Retinal pigment epithelial cell (primary cell): ENCODE measurements around the gene MAPK12.
A peak's percentile ranks its signal among the peaks of the same experiment; 100 is the strongest.

ENCODE experiments used
- DNase-seq: peaks from one replicate; pipeline ENCODE4 v3.0.0-alpha.2; 2010; ENCODE audit warnings: low read depth
- H3K4me3 ChIP-seq: 2 replicates; pipeline ENCODE4 v1.5.1; 2011; ENCODE audit warnings: mild to moderate bottlenecking, low read length, control low read depth, moderate library complexity
- TF ChIP-seq, protein P1 (sequence below): conservative IDR thresholded peaks from 2 replicates; pipeline ENCODE4 v1.5.1; 2011; ENCODE audit warnings: low read depth, low read length, control low read depth, inconsistent platforms

The MAPK12 gene

GRCh38 chr22:50213263-50213662, 48.2 kb downstream of the MAPK12 start:
- no peak overlapping the region for H3K4me3 ChIP-seq
- TF ChIP-seq, protein P1, sequence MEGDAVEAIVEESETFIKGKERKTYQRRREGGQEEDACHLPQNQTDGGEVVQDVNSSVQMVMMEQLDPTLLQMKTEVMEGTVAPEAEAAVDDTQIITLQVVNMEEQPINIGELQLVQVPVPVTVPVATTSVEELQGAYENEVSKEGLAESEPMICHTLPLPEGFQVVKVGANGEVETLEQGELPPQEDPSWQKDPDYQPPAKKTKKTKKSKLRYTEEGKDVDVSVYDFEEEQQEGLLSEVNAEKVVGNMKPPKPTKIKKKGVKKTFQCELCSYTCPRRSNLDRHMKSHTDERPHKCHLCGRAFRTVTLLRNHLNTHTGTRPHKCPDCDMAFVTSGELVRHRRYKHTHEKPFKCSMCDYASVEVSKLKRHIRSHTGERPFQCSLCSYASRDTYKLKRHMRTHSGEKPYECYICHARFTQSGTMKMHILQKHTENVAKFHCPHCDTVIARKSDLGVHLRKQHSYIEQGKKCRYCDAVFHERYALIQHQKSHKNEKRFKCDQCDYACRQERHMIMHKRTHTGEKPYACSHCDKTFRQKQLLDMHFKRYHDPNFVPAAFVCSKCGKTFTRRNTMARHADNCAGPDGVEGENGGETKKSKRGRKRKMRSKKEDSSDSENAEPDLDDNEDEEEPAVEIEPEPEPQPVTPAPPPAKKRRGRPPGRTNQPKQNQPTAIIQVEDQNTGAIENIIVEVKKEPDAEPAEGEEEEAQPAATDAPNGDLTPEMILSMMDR, result no peak

DNA sequence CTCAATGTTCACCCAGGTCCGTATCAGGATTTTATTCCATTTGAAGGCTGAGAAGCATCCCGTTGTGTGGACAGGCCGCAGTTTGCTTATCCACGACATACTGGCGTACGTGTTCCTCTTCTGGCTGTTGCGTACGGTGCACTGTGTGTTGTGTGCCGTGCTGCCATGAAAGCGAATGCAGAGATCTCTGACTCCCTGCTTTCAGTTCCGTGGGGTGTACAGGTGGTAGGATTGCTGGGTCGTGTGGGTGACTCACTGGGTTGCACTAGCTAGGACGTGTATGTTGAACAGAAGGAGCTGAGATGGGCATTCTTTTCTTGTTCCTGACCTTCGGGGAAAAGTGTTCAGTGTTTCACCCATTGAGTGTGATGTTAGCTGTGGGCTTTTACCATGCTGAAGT, 50.3 kb downstream of the MAPK12 start:
- TF ChIP-seq, protein P1, result no peak
- DNase-seq, result no peak

More at GRCh38 chr22:50213263-50213662, 48.2 kb downstream of the MAPK12 start:
- no peak for DNase-seq

GRCh38 chr22:50210378-50211139, 50.9 kb downstream of the MAPK12 start:
- DNase-seq, result no peak
- TF ChIP-seq, protein P1, result no peak
- H3K4me3 ChIP-seq, result no peak overlapping the region

More for the DNA sequence above, 50.3 kb downstream of the MAPK12 start:
- H3K4me3 ChIP-seq, result no peak overlapping the region

GRCh38 chr22:50209893-50210292, 51.6 kb downstream of the MAPK12 start:
- no peak for DNase-seq
- no peak overlapping the region for H3K4me3 ChIP-seq
- TF ChIP-seq, protein P1, result peak; percentile 95

DNA sequence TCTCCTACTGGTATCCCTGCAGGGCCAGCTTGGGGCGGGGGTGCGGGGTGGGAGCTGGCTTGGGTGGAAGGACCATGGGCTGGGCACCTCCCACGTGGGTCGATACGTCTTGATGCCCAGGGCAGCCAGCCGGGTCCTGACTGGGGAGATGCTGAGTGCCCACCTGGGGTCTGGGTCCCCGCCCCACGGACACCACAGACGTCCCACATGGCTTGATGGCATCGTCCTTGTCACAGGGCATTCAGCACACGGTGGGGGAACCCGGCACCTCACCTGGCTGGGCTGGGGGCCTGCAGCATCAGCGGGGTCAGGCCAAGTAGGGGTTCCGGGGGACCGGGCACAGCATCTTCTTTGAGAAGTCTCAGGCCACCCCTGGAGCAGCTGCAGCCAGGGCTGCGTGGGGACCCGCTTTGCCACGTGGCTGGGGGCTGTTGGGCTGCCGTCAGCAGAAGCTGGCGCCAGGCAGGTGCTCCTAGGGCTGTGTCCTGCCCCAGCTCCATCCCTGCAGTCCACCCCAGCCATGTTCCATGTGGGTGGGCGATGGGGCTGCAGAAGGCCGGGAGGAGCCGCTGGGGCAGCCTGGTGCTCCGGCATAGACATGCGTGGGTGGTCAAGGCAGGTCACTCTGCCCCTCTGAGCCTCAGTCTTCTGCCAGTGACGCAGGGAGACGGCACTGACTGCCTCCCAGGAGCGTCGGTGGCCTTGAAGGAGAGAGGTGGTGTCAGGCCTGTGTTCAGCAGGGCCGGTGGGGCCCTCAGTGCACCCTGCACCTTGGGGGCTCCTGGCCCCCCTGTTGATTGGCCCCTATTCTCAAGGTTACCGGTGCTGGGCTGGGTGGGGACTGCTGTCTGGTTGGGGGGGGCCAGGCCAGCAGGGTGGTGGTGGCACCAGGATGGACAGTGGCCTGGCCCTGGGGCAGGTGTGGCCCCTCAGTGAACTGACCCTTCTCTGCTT, 52.3 kb downstream of the MAPK12 start:
- TF ChIP-seq, protein P1, result no peak
- DNase-seq, result no peak
- H3K4me3 ChIP-seq, result no peak overlapping the region

- DNase-seq, result no peak
- no peak overlapping the region for H3K4me3 ChIP-seq
- TF ChIP-seq, protein P1, result no peak
Measured at GRCh38 chr22:50208430-50208938, 53.0 kb downstream of the MAPK12 start.
